Measurements from ENCODE around the gene LAMC2. TPM values are rescaled to one million over a fixed set of nuclear protein-coding genes. Genes with fewer than 3 reads are reported as not detected.

Gene LAMC2
- total and polyA plus RNA-seq, 10 of the 15 experiments (the other 5 are each of a cell fraction or from before 2014, with no cell fraction given): 0.27 to 1.5 (median 0.92) TPM

DNA sequence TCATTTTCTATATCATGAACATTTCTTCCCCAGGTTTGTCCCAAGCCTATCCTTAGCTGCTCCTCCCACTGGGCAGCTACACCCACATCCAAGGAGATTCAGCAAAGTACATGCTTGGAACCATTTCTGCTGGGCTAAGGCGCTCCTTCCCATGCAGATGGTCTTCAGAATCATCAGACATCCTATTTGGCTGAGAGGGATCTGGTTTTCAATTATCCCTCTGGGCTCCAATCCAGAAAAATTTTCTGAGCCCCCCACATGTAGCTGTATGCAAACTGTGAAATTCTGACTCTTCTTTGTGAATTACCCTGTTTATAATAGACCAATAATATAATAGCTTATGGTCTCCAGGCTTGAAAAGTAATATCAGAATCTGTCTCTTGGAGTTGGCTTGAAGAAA, 99.2 kb downstream of the LAMC2 start (continued):
- TF ChIP-seq, protein P1, sequence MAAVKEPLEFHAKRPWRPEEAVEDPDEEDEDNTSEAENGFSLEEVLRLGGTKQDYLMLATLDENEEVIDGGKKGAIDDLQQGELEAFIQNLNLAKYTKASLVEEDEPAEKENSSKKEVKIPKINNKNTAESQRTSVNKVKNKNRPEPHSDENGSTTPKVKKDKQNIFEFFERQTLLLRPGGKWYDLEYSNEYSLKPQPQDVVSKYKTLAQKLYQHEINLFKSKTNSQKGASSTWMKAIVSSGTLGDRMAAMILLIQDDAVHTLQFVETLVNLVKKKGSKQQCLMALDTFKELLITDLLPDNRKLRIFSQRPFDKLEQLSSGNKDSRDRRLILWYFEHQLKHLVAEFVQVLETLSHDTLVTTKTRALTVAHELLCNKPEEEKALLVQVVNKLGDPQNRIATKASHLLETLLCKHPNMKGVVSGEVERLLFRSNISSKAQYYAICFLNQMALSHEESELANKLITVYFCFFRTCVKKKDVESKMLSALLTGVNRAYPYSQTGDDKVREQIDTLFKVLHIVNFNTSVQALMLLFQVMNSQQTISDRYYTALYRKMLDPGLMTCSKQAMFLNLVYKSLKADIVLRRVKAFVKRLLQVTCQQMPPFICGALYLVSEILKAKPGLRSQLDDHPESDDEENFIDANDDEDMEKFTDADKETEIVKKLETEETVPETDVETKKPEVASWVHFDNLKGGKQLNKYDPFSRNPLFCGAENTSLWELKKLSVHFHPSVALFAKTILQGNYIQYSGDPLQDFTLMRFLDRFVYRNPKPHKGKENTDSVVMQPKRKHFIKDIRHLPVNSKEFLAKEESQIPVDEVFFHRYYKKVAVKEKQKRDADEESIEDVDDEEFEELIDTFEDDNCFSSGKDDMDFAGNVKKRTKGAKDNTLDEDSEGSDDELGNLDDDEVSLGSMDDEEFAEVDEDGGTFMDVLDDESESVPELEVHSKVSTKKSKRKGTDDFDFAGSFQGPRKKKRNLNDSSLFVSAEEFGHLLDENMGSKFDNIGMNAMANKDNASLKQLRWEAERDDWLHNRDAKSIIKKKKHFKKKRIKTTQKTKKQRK (IDR thresholded peaks at IDR 0.05; ENCODE audit: low read depth, low read length): no peak

- ChIA-PET RAD21 (ENCODE audit: unreplicated experiment) (interaction anchor here (1.1 to 1.6 kb wide), 2 partner anchors 33 to 629 kb away, joined by 3 to 4 read pairs; no protein-coding TSS in a partner anchor), CTCF (interaction anchor here (0.7 to 3.1 kb wide), 3 partner anchors 20 to 41 kb away, joined by 3 to 17 read pairs (median 10); no protein-coding TSS in a partner anchor), SMC1A (ENCODE audit: uncharacterized antibody, unreplicated experiment) (interaction anchor here (0.8 to 1.0 kb wide), 2 partner anchors 19 to 21 kb away, joined by 3 to 5 read pairs; no protein-coding TSS in a partner anchor), POLR2A (interaction anchor here (0.9 kb wide), 1 partner anchor 21 kb away, joined by 3 read pairs; no protein-coding TSS in a partner anchor)
- 25% methylated on average over 4 of the region's 4 CpGs for WGBS (ENCODE audit: insufficient coverage, insufficient replicate concordance, low lambda C conversion rate, missing lambda C conversion rate)
- H3K27me3 ChIP-seq (replicated peaks in 1 of 2; ENCODE audit: control insufficient read depth in 2 of 2, insufficient read depth in 2 of 2, low read length in 1 of 2): no peaks in the 10 kb centered on the region
- H3K9ac ChIP-seq (ENCODE audit: control insufficient read depth, insufficient read depth, low read length): no peak overlapping the region
- H3K4me3 ChIP-seq: no peak overlapping the region
- intact Hi-C loops (cut with micrococcal nuclease; ENCODE audit: unreplicated experiment) (no loop called here), in situ Hi-C loops (cut with MboI) (loop anchor here (10.0 kb wide), 1 partner anchor 259 kb away; no protein-coding TSS in a partner anchor)
- no peaks in the 10 kb centered on the region; the same call in 2 of the 3 replicates for H3K9me3 ChIP-seq (replicated peaks; ENCODE audit: control insufficient read depth, insufficient read depth, low read length)
- H4K20me1 ChIP-seq (ENCODE audit: control insufficient read depth, insufficient read depth): no peaks in the 10 kb centered on the region
- no peak for ATAC-seq
- no peak overlapping the region for H3K27ac ChIP-seq (ENCODE audit: control insufficient read depth, insufficient read depth)
- DNase-seq (ENCODE audit: low read depth, low spot score): no peak
- no peaks in the 10 kb centered on the region for H3K79me2 ChIP-seq (ENCODE audit: control insufficient read depth, insufficient read depth, low read length)
- BruUV-seq (replicated peaks): no TSS peak
- H3K36me3 ChIP-seq (ENCODE audit: control insufficient read depth in 2 of 2, insufficient read depth in 2 of 2, low read length in 1 of 2): no peaks in the 10 kb centered on the region
- H2AFZ ChIP-seq (ENCODE audit: control insufficient read depth, low read depth, low read length): no peak overlapping the region
- H3K4me1 ChIP-seq (ENCODE audit: control insufficient read depth, insufficient read depth, low read length): peaks cover 3% of the 10 kb centered on the region; the same call in 1 of the 2 replicates
- TF ChIP-seq CHD1 (IDR thresholded peaks at IDR 0.05; ENCODE audit: low read depth, low read length): no peak
- TF ChIP-seq IKZF2 (IDR thresholded peaks at IDR 0.05): no peak
- TF ChIP-seq RBBP5 (conservative IDR thresholded peaks at IDR 0.05): no peak
- TF ChIP-seq HDAC6 (IDR thresholded peaks at IDR 0.05; ENCODE audit: unreplicated experiment): no peak
- no peak for TF ChIP-seq HDAC2 (IDR thresholded peaks at IDR 0.05)
- TF ChIP-seq, protein P2, sequence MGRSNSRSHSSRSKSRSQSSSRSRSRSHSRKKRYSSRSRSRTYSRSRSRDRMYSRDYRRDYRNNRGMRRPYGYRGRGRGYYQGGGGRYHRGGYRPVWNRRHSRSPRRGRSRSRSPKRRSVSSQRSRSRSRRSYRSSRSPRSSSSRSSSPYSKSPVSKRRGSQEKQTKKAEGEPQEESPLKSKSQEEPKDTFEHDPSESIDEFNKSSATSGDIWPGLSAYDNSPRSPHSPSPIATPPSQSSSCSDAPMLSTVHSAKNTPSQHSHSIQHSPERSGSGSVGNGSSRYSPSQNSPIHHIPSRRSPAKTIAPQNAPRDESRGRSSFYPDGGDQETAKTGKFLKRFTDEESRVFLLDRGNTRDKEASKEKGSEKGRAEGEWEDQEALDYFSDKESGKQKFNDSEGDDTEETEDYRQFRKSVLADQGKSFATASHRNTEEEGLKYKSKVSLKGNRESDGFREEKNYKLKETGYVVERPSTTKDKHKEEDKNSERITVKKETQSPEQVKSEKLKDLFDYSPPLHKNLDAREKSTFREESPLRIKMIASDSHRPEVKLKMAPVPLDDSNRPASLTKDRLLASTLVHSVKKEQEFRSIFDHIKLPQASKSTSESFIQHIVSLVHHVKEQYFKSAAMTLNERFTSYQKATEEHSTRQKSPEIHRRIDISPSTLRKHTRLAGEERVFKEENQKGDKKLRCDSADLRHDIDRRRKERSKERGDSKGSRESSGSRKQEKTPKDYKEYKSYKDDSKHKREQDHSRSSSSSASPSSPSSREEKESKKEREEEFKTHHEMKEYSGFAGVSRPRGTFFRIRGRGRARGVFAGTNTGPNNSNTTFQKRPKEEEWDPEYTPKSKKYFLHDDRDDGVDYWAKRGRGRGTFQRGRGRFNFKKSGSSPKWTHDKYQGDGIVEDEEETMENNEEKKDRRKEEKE (IDR thresholded peaks at IDR 0.05): no peak
- no peak for TF ChIP-seq EGR1 (IDR thresholded peaks at IDR 0.05; ENCODE audit: borderline replicate concordance in 1 of 2, low read depth in 2 of 2, low read length in 2 of 2)
- no peak overlapping the region for H3K4me2 ChIP-seq (ENCODE audit: control insufficient read depth, insufficient read depth)
- no peak for FAIRE-seq
These were observed 99.7 kb downstream of the LAMC2 start for GRCh38 chr1:183285746-183286145.
